ENCODE measurements around the gene ZNF169. TPM values are rescaled to one million over a fixed set of nuclear protein-coding genes. Genes with fewer than 3 reads are reported as not detected.
"Not testable (repeated sequence)": the region's sequence is repeated elsewhere in the genome, so short reads cannot be mapped to it uniquely, and the experiment has no call there.

The ZNF169 gene
- total RNA-seq, 1 donor from 2014 or later: 14.0 TPM

GRCh38 chr9:94300470-94301301 lies 41.6 kb downstream of the ZNF169 start:
- H3K4me3 ChIP-seq: no peak overlapping the region
- no peaks in the 10 kb centered on the region for H3K27me3 ChIP-seq
- no peak overlapping the region for H3K27ac ChIP-seq
- no peaks in the 10 kb centered on the region for H3K36me3 ChIP-seq
- H3K9me3 ChIP-seq: no peaks in the 10 kb centered on the region
- TF ChIP-seq CTCF (IDR thresholded peaks at IDR 0.05): no peak
- no peak for TF ChIP-seq POLR2AphosphoS5 (IDR thresholded peaks at IDR 0.05; ENCODE audit: insufficient read depth in 1 of 2, low read depth in 1 of 2)
- TF ChIP-seq POLR2A (IDR thresholded peaks at IDR 0.05): no peak
- intact Hi-C loops (cut with DNase I): no loop called here
- H3K4me1 ChIP-seq: no peaks in the 10 kb centered on the region
- no peak for DNase-seq (ENCODE audit: extremely low spot score in 2 of 2)

GRCh38 chr9:94301583-94301982 lies 42.5 kb downstream of the ZNF169 start:
- Histone ChIP-seq H3K27me3 (no peaks in the 10 kb centered on the region), H3K4me3 (no peak overlapping the region), H3K27ac (no peak overlapping the region), H3K4me1 (no peaks in the 10 kb centered on the region), H3K36me3 (no peaks in the 10 kb centered on the region), H3K9me3 (no peaks in the 10 kb centered on the region)
- DNase-seq (ENCODE audit: extremely low spot score in 2 of 2): no peak
- TF ChIP-seq CTCF (IDR thresholded peaks at IDR 0.05) (no peak), POLR2A (IDR thresholded peaks at IDR 0.05) (no peak), POLR2AphosphoS5 (IDR thresholded peaks at IDR 0.05; ENCODE audit: insufficient read depth in 1 of 2, low read depth in 1 of 2) (no peak)
- intact Hi-C loops (cut with DNase I): no loop called here

GRCh38 chr9:94302426-94302825 lies 43.3 kb downstream of the ZNF169 start:
- no peak for DNase-seq (ENCODE audit: extremely low spot score in 2 of 2)

GRCh38 chr9:94303321-94303720 lies 44.2 kb downstream of the ZNF169 start:
- Histone ChIP-seq H3K4me1 (no peaks in the 10 kb centered on the region), H3K36me3 (no peaks in the 10 kb centered on the region), H3K9me3 (no peaks in the 10 kb centered on the region), H3K27ac (no peak overlapping the region), H3K4me3 (no peak overlapping the region), H3K27me3 (no peaks in the 10 kb centered on the region)
- TF ChIP-seq POLR2AphosphoS5 (IDR thresholded peaks at IDR 0.05; ENCODE audit: insufficient read depth in 1 of 2, low read depth in 1 of 2) (no peak), POLR2A (IDR thresholded peaks at IDR 0.05) (no peak)
- intact Hi-C loops (cut with DNase I): no loop called here
- no peak for DNase-seq (ENCODE audit: extremely low spot score in 2 of 2)

More at GRCh38 chr9:94302426-94302825, 43.3 kb downstream of the ZNF169 start:
- H3K36me3 ChIP-seq: no peaks in the 10 kb centered on the region
- intact Hi-C loops (cut with DNase I): no loop called here
- H3K4me3 ChIP-seq: no peak overlapping the region
- H3K4me1 ChIP-seq: no peaks in the 10 kb centered on the region
- TF ChIP-seq POLR2AphosphoS5 (IDR thresholded peaks at IDR 0.05; ENCODE audit: insufficient read depth in 1 of 2, low read depth in 1 of 2) (no peak), CTCF (IDR thresholded peaks at IDR 0.05) (no peak), POLR2A (IDR thresholded peaks at IDR 0.05) (no peak)
- no peaks in the 10 kb centered on the region for H3K9me3 ChIP-seq
- no peaks in the 10 kb centered on the region for H3K27me3 ChIP-seq
- no peak overlapping the region for H3K27ac ChIP-seq

GRCh38 chr9:94315034-94315984 lies 56.2 kb downstream of the ZNF169 start:
- H3K9me3 ChIP-seq; H3K27ac ChIP-seq; H3K4me1 ChIP-seq; DNase-seq (ENCODE audit: extremely low spot score in 2 of 2); H3K36me3 ChIP-seq; intact Hi-C loops (cut with DNase I); H3K4me3 ChIP-seq; H3K27me3 ChIP-seq: not testable (repeated sequence)

- DNase-seq (ENCODE audit: extremely low spot score in 2 of 2); H3K9me3 ChIP-seq; H3K36me3 ChIP-seq; H3K4me1 ChIP-seq; H3K27ac ChIP-seq; H3K27me3 ChIP-seq; H3K4me3 ChIP-seq; intact Hi-C loops (cut with DNase I): not testable (repeated sequence)
These were observed 57.1 kb downstream of the ZNF169 start for GRCh38 chr9:94316236-94316635.

- H3K4me3 ChIP-seq; H3K36me3 ChIP-seq; H3K4me1 ChIP-seq; H3K9me3 ChIP-seq; H3K27ac ChIP-seq; DNase-seq (ENCODE audit: extremely low spot score in 2 of 2); intact Hi-C loops (cut with DNase I); H3K27me3 ChIP-seq: not testable (repeated sequence)
These were observed 59.0 kb downstream of the ZNF169 start for GRCh38 chr9:94317949-94318657.

GRCh38 chr9:94322342-94322940 lies 63.3 kb downstream of the ZNF169 start:
- H3K36me3 ChIP-seq; H3K4me1 ChIP-seq; intact Hi-C loops (cut with DNase I); DNase-seq (ENCODE audit: extremely low spot score in 2 of 2); H3K4me3 ChIP-seq; H3K27me3 ChIP-seq; H3K9me3 ChIP-seq; H3K27ac ChIP-seq: not testable (repeated sequence)

All from vagina (tissue), 2 donors.